SK-N-MC (cell line): ENCODE results near the gene HBA2.
"Not testable (repeated sequence)": the region's sequence is repeated elsewhere in the genome, so short reads cannot be mapped to it uniquely, and the experiment has no call there.

Source experiments
- EZH2 ChIP-seq: fragments of 200-600 bp; sonication (generic); IDR thresholded peaks from one replicate; pipeline ENCODE4 v1.6.1; 2017; ENCODE audit warnings: antibody characterized with exemption
- POLR2AphosphoS5 ChIP-seq: IDR thresholded peaks from 2 replicates; pipeline ENCODE4 v1.6.1; 2012; ENCODE audit warnings: mild to moderate bottlenecking, low read depth, low read length, borderline replicate concordance

DNA sequence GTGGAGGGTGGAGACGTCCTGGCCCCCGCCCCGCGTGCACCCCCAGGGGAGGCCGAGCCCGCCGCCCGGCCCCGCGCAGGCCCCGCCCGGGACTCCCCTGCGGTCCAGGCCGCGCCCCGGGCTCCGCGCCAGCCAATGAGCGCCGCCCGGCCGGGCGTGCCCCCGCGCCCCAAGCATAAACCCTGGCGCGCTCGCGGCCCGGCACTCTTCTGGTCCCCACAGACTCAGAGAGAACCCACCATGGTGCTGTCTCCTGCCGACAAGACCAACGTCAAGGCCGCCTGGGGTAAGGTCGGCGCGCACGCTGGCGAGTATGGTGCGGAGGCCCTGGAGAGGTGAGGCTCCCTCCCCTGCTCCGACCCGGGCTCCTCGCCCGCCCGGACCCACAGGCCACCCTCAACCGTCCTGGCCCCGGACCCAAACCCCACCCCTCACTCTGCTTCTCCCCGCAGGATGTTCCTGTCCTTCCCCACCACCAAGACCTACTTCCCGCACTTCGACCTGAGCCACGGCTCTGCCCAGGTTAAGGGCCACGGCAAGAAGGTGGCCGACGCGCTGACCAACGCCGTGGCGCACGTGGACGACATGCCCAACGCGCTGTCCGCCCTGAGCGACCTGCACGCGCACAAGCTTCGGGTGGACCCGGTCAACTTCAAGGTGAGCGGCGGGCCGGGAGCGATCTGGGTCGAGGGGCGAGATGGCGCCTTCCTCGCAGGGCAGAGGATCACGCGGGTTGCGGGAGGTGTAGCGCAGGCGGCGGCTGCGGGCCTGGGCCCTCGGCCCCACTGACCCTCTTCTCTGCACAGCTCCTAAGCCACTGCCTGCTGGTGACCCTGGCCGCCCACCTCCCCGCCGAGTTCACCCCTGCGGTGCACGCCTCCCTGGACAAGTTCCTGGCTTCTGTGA is 4.1 kb downstream of the HBA2 start, which contains the start of gene HBA1:
- TF ChIP-seq EZH2, POLR2AphosphoS5: not testable (repeated sequence)
